DND-41 (cell line): ENCODE measurements around the gene SAPCD2.

Experiments used
- ATAC-seq: fragments of 200-7000 bp; cut with Tn5 transposase; 3 replicates; pipeline ENCODE4 v1.9.1; 2021; ENCODE audit warnings: low read depth; ENCODE audit not compliant: insufficient read depth
- DNase-seq: peaks from one replicate; pipeline ENCODE4 v3.0.0-alpha.2; 2020
- H2AFZ ChIP-seq: 2 replicates; pipeline ENCODE4 v1.6.0; 2012; ENCODE audit warnings: low read depth, low read length
- H3K27ac ChIP-seq: 2 replicates; pipeline ENCODE4 v1.5.1; 2012; ENCODE audit warnings: low read length, inconsistent platforms
- H3K27me3 ChIP-seq: fragments of 200-600 bp; sonication (generic); 2 replicates; pipeline ENCODE4 v1.6.0; 2012; ENCODE audit warnings: low read length, mild to moderate bottlenecking, inconsistent platforms; ENCODE audit not compliant: insufficient read depth, poor library complexity
- H3K36me3 ChIP-seq: 2 replicates; pipeline ENCODE4 v1.5.1; 2012; ENCODE audit warnings: low read length, inconsistent platforms; ENCODE audit not compliant: insufficient read depth
- H3K4me1 ChIP-seq: 2 replicates; pipeline ENCODE4 v1.5.1; 2012; ENCODE audit warnings: mild to moderate bottlenecking, low read length; ENCODE audit not compliant: insufficient read depth
- H3K4me2 ChIP-seq: 2 replicates; pipeline ENCODE4 v1.6.0; 2012; ENCODE audit warnings: mild to moderate bottlenecking, moderate library complexity, low read length, inconsistent platforms; ENCODE audit not compliant: insufficient read depth
- H3K4me3 ChIP-seq, 2 experiments: fragments of 200-600 bp in 1 of 2; shearing (Covaris generic) in 1 of 2; 2 replicates each; pipeline ENCODE4 v1.5.1; 2012 to 2016; ENCODE audit warnings: inconsistent platforms in 2 of 2, low read length in 2 of 2, mild to moderate bottlenecking in 2 of 2, low read depth in 1 of 2, moderate library complexity in 1 of 2
- H3K79me2 ChIP-seq: 2 replicates; pipeline ENCODE4 v1.6.0; 2012; ENCODE audit warnings: low read length, inconsistent platforms; ENCODE audit not compliant: insufficient read depth
- H3K9ac ChIP-seq: 2 replicates; pipeline ENCODE4 v1.6.0; 2012; ENCODE audit warnings: low read depth, mild to moderate bottlenecking, inconsistent platforms, low read length, moderate library complexity
- H3K9me3 ChIP-seq: 2 replicates; pipeline ENCODE4 v1.5.1; 2012; ENCODE audit warnings: low read length, moderate library complexity, mild to moderate bottlenecking, inconsistent platforms; ENCODE audit not compliant: insufficient read depth, severe bottlenecking
- H4K20me1 ChIP-seq: 2 replicates; pipeline ENCODE4 v1.6.0; 2012; ENCODE audit warnings: low read length; ENCODE audit not compliant: insufficient read depth
- CTCF ChIP-seq: IDR thresholded peaks from 2 replicates; pipeline ENCODE4 v1.5.1; 2012; ENCODE audit warnings: borderline replicate concordance, low read length, moderate library complexity, mild to moderate bottlenecking; ENCODE audit not compliant: poor library complexity, severe bottlenecking; ENCODE audit errors: extremely low read depth
- EZH2 ChIP-seq: IDR thresholded peaks from 3 replicates; pipeline ENCODE4 v1.6.1; 2012; ENCODE audit warnings: borderline replicate concordance, low read depth, mild to moderate bottlenecking, moderate library complexity, low read length, inconsistent platforms; ENCODE audit not compliant: severe bottlenecking

SAPCD2 gene

GRCh38 chr9:137053944-137054931 is 16.1 kb downstream of the SAPCD2 start, which contains the start of gene ENTPD2:
ENTPD2 (minus strand) TSS chr9:137054061; CDS start chr9:137053997, 64 bp downstream.
- TF ChIP-seq CTCF (no peak), EZH2 (no peak)
- ATAC-seq: no peak
- DNase-seq: no peak
- no peaks in the 10 kb centered on the region for H3K36me3 ChIP-seq
- H3K4me3 ChIP-seq: no peak within 1 kb of the TSS
- no peak within 1 kb of the TSS for H3K27ac ChIP-seq
- no peak within 1 kb of the TSS for H2AFZ ChIP-seq
- H3K4me1 ChIP-seq: no peaks in the 10 kb centered on the region
- H3K4me2 ChIP-seq: no peak within 1 kb of the TSS
- no peaks in the 10 kb centered on the region for H3K79me2 ChIP-seq
- peaks cover 13% of the 10 kb centered on the region for H3K27me3 ChIP-seq
- no peak within 1 kb of the TSS for H3K9ac ChIP-seq
- no peaks in the 10 kb centered on the region for H3K9me3 ChIP-seq
- H4K20me1 ChIP-seq: peaks cover 7% of the 10 kb centered on the region

GRCh38 chr9:137052998-137053943 is 17.1 kb downstream of the SAPCD2 start:
- peaks cover 13% of the 10 kb centered on the region for H3K27me3 ChIP-seq
- no peaks in the 10 kb centered on the region for H3K9me3 ChIP-seq
- no peak for ATAC-seq
- TF ChIP-seq CTCF: no peak
- no peak for TF ChIP-seq EZH2
- no peak overlapping the region for H3K9ac ChIP-seq
- no peak overlapping the region for H3K4me2 ChIP-seq
- no peak overlapping the region for H3K27ac ChIP-seq
- H3K4me3 ChIP-seq: no peak overlapping the region
- no peak for DNase-seq
- no peaks in the 10 kb centered on the region for H3K79me2 ChIP-seq
- H3K4me1 ChIP-seq: no peaks in the 10 kb centered on the region
- peaks cover 7% of the 10 kb centered on the region for H4K20me1 ChIP-seq
- no peaks in the 10 kb centered on the region for H3K36me3 ChIP-seq
- no peak overlapping the region for H2AFZ ChIP-seq

- Histone ChIP-seq H3K36me3 (no peaks in the 10 kb centered on the region), H3K79me2 (no peaks in the 10 kb centered on the region), H2AFZ (no peak overlapping the region), H3K9me3 (no peaks in the 10 kb centered on the region), H3K9ac (no peak overlapping the region), H3K4me2 (no peak overlapping the region), H3K27me3 (peaks cover 13% of the 10 kb centered on the region), H3K4me3 (no peak overlapping the region), H4K20me1 (peaks cover 7% of the 10 kb centered on the region), H3K27ac (no peak overlapping the region), H3K4me1 (no peaks in the 10 kb centered on the region)
- ATAC-seq (no peak), DNase-seq (no peak)
- TF ChIP-seq CTCF (no peak), EZH2 (no peak)
Observed at GRCh38 chr9:137052293-137052692, 18.1 kb downstream of the SAPCD2 start.
